ENCODE results near the gene ITGA1.

DNA sequence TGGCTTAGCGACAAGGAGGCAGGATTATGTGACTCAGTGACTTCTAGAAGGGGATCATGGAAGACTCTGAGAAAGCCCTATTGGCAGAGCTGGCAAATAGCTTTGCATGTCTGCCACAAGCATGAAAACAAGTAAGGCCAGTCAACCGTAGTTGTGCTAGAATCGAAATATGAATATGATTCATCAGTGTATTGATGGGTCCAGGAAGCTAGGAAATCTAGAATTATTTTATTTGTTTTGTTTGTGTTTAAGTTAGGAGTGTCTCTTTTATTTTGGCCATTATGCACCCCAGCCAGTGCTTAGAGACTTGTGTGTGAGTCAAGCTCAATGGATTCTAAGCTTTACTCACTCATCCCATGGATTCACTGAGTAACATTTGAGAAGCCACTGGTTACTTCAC lies 197.6 kb downstream of the ITGA1 start:
- TF ChIP-seq, protein P1, sequence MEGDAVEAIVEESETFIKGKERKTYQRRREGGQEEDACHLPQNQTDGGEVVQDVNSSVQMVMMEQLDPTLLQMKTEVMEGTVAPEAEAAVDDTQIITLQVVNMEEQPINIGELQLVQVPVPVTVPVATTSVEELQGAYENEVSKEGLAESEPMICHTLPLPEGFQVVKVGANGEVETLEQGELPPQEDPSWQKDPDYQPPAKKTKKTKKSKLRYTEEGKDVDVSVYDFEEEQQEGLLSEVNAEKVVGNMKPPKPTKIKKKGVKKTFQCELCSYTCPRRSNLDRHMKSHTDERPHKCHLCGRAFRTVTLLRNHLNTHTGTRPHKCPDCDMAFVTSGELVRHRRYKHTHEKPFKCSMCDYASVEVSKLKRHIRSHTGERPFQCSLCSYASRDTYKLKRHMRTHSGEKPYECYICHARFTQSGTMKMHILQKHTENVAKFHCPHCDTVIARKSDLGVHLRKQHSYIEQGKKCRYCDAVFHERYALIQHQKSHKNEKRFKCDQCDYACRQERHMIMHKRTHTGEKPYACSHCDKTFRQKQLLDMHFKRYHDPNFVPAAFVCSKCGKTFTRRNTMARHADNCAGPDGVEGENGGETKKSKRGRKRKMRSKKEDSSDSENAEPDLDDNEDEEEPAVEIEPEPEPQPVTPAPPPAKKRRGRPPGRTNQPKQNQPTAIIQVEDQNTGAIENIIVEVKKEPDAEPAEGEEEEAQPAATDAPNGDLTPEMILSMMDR (IDR thresholded peaks at IDR 0.05) = no peak
- TF ChIP-seq POLR2A (IDR thresholded peaks at IDR 0.05) = no peak
